Endothelial cell of umbilical vein (primary cell): ENCODE results near the gene LTBP1. TPM values are rescaled to one million over a fixed set of nuclear protein-coding genes. Genes with fewer than 3 reads are reported as not detected.
A peak's percentile ranks its signal among the peaks of the same experiment; 100 is the strongest.

Experiments used
- BruUV-seq: library from RNA; stranded (reverse); fragments of 400-500 nt; replicated peaks from 2 replicates; lab custom pipeline; 2021; lab: Mats Ljungman, UMichigan
- CTCF ChIA-PET: fragments of 300-600, 350-600 bp; sonication (Branson Sonifier 250); formaldehyde crosslinking; loops from one replicate; lab custom pipeline; 2021; ENCODE audit warnings: antibody characterized with exemption, inconsistent platforms; lab: Charles Lee
- POLR2A ChIA-PET: fragments of 300-600, 350-600 bp; sonication (Branson Sonifier 250); formaldehyde crosslinking; loops from one replicate; lab custom pipeline; 2021; ENCODE audit warnings: antibody characterized with exemption, inconsistent platforms; lab: Charles Lee
- DNase-seq: peaks from one replicate; pipeline ENCODE4 v3.0.0-alpha.2; 2011; ENCODE audit warnings: low read depth, low spot score
- FAIRE-seq: peaks from 2 replicates; lab custom pipeline; 2011; peaks lifted over from hg19 to GRCh38; lab: Jason Lieb, UNC
- H2AFZ ChIP-seq: 2 replicates; pipeline ENCODE4 v1.6.0; 2012; ENCODE audit warnings: low read depth, low read length, control low read depth, inconsistent platforms
- H3K27ac ChIP-seq: 2 replicates; pipeline ENCODE4 v1.5.1; 2011; ENCODE audit warnings: low read depth, mild to moderate bottlenecking, control low read depth, low read length, moderate library complexity; ENCODE audit not compliant: insufficient read depth
- H3K27me3 ChIP-seq, 2 experiments: 2 replicates each; pipeline versions ENCODE4 v1.6.0 to v1.6.1; 2011; ENCODE audit warnings: low read length in 2 of 2, mixed read lengths in 1 of 2; ENCODE audit not compliant: control insufficient read depth in 2 of 2, insufficient read depth in 2 of 2
- H3K36me3 ChIP-seq, 2 experiments: 2 replicates in 1 of 2; 3 replicates in 1 of 2; pipeline ENCODE4 v1.5.1; 2011; ENCODE audit warnings: low read length in 2 of 2, mild to moderate bottlenecking in 1 of 2, moderate library complexity in 1 of 2; ENCODE audit not compliant: control insufficient read depth in 2 of 2, insufficient read depth in 2 of 2; ENCODE audit errors: extremely low read depth in 1 of 2
- H3K4me1 ChIP-seq: 3 replicates; pipeline ENCODE4 v1.5.1; 2011; ENCODE audit warnings: mild to moderate bottlenecking, low read length; ENCODE audit not compliant: control insufficient read depth, insufficient read depth; ENCODE audit errors: extremely low read depth
- H3K4me2 ChIP-seq: 2 replicates; pipeline ENCODE4 v1.6.1; 2011; ENCODE audit warnings: low read length, control low read depth, mixed read lengths; ENCODE audit not compliant: insufficient read depth
- H3K4me3 ChIP-seq, 3 experiments: fragments of 200-600 bp in 1 of 3; sonication (generic), shearing (Covaris generic) in 1 of 3; replicated peaks in 1 of 3; 2 replicates each; pipeline ENCODE4 v1.5.1; 2011 to 2016; ENCODE audit warnings: control low read depth in 3 of 3, low read length in 3 of 3, mild to moderate bottlenecking in 2 of 3, inconsistent platforms in 1 of 3, low read depth in 1 of 3, moderate library complexity in 1 of 3; ENCODE audit not compliant: insufficient read depth in 1 of 3
- H3K79me2 ChIP-seq: 2 replicates; pipeline ENCODE4 v1.6.0; 2012; ENCODE audit warnings: low read length, inconsistent platforms; ENCODE audit not compliant: control insufficient read depth, insufficient read depth
- H3K9ac ChIP-seq: replicated peaks from 2 replicates; pipeline ENCODE3; 2011; ENCODE audit warnings: low read length, control low read depth; ENCODE audit not compliant: insufficient read depth; ENCODE audit errors: extremely low read depth
- H3K9me1 ChIP-seq: replicated peaks from 3 replicates; pipeline ENCODE4 v1.6.0; 2011; ENCODE audit warnings: mild to moderate bottlenecking, low read length; ENCODE audit not compliant: control insufficient read depth, insufficient read depth; ENCODE audit errors: extremely low read depth
- H3K9me3 ChIP-seq: replicated peaks from 2 replicates; pipeline ENCODE4 v1.5.1; 2012; ENCODE audit warnings: low read length, inconsistent platforms; ENCODE audit not compliant: control insufficient read depth, insufficient read depth
- H4K20me1 ChIP-seq: replicated peaks from 2 replicates; pipeline ENCODE3; 2011; ENCODE audit warnings: mild to moderate bottlenecking, low read length; ENCODE audit not compliant: control insufficient read depth, insufficient read depth; ENCODE audit errors: extremely low read depth
- CTCF ChIP-seq, 2 donors: IDR thresholded peaks; 1 replicate in 1 of 2; 2 replicates in 1 of 2; pipeline ENCODE4 v1.5.1; 2011; ENCODE audit warnings: low read length in 2 of 2, mild to moderate bottlenecking in 2 of 2, moderate library complexity in 2 of 2, control low read depth in 1 of 2, inconsistent platforms in 1 of 2, low read depth in 1 of 2; ENCODE audit not compliant: insufficient read depth in 1 of 2; ENCODE audit errors: extremely low read depth in 1 of 2
- JUN ChIP-seq: IDR thresholded peaks from 2 replicates; pipeline ENCODE4 v1.6.1; 2011; ENCODE audit warnings: borderline replicate concordance, low read depth; ENCODE audit not compliant: insufficient read length, insufficient read depth
- MAX ChIP-seq: IDR thresholded peaks from 2 replicates; pipeline ENCODE4 v1.6.1; 2011; ENCODE audit not compliant: insufficient read depth, insufficient read length
- POLR2A ChIP-seq: IDR thresholded peaks from 2 replicates; pipeline ENCODE4 v1.6.1; 2012; ENCODE audit warnings: low read depth, mild to moderate bottlenecking, control low read depth, low read length
- POLR2AphosphoS5 ChIP-seq: IDR thresholded peaks from 2 replicates; pipeline ENCODE4 v1.6.1; 2012; ENCODE audit warnings: low read depth, mild to moderate bottlenecking, control low read depth, low read length, moderate library complexity; ENCODE audit not compliant: insufficient read depth
- dilution Hi-C: fragments of 300-500 bp; cut with MboI; formaldehyde crosslinking; loops from one replicate; pipeline ENCODE4 v1.15.0; 2019; ENCODE audit warnings: low sequenced_read_pairs; ENCODE audit not compliant: extremely low pct_ligation_motif_present
- intact Hi-C: fragments of 100-400 bp; cut with micrococcal nuclease; formaldehyde crosslinking; loops from one replicate; pipeline ENCODE4 v1.10.0; 2022
- polyA plus RNA-seq, 4 experiments: library from polyadenylated mRNA; depleted of rRNA in 3 of 4; stranded (reverse) in 3 of 4; unstranded in 1 of 4; fragments of >200 nt; gene quantifications; 2 replicates each; pipeline versions ENCODE4 v1.2.1 to v1.2.3, GENCODE V29; 2011 to 2012; ENCODE audit warnings: missing spikeins in 1 of 4
- total RNA-seq: library from RNA; stranded (reverse); gene quantifications from 2 replicates; pipeline ENCODE4 v1.2.3, GENCODE V29; 2021

Gene LTBP1
- total and polyA plus RNA-seq, 2 donors (not counting 3 experiments of a cell fraction or from before 2014, with no cell fraction given), result 57.4 to 68.2 TPM

DNA sequence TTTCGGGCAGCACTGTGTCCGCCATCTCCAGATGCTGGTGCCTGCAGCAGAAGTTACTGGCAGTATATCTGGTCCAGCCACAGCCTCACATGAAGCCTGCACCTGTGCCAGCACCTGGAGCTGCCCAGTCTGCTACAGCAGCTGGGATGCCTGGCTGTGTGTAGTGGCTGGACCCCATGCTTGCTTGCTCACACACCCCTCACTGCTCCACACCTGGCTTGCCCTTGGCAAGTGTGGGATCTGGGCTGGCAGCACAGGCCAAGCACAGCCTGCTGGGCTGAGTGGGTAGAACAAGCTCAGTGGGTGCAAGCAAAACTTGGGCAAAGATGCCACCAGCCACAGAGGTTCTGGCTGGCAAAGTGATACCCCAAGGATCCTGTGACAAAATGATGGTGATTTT lies 320.3 kb downstream of the LTBP1 start:
- intact Hi-C loops, result loop anchor here (5.0 kb wide), 2 partner anchors 180 to 320 kb away; partner anchors contain the start of gene LTBP1
- Histone ChIP-seq H3K27ac (no peak overlapping the region), H3K27me3 (no peaks in the 10 kb centered on the region), H3K79me2 (no peaks in the 10 kb centered on the region), H2AFZ (no peak overlapping the region), H3K9me3 (no peaks in the 10 kb centered on the region), H3K4me2 (no peak overlapping the region), H3K9ac (no peak overlapping the region), H3K4me3 (no peak overlapping the region), H3K9me1 (no peaks in the 10 kb centered on the region), H4K20me1 (no peaks in the 10 kb centered on the region), H3K36me3 (peaks cover 0 to 3% of the 10 kb centered on the region in 2 experiments), H3K4me1 (peaks cover 6% of the 10 kb centered on the region)
- DNase-seq (no peak), FAIRE-seq (no peak)
- TF ChIP-seq POLR2AphosphoS5 (no peak), JUN (no peak), POLR2A (no peak), MAX (no peak), CTCF (IDR thresholded peaks at IDR 0.05; ENCODE audit: extremely low read depth in 1 of 2, insufficient read depth in 1 of 2, low read depth in 1 of 2, low read length in 2 of 2) (peak in 1 of 2 donors; percentile 1)
- CTCF ChIA-PET, result interaction anchor here (1.1 to 2.5 kb wide), 8 partner anchors 24 to 316 kb away, joined by 3 to 8 read pairs (median 5); no protein-coding TSS in a partner anchor
- POLR2A ChIA-PET, result interaction anchor here (0.6 kb wide), 1 partner anchor 15 kb away, joined by 6 read pairs; no protein-coding TSS in a partner anchor
- dilution Hi-C loops, result no loop called here
- no TSS peak for BruUV-seq
